ENCODE results near the gene ELF2. TPM values are rescaled to one million over a fixed set of nuclear protein-coding genes. Genes with fewer than 3 reads are reported as not detected.

Gene ELF2
- total RNA-seq, 2 donors from 2014 or later: 47.6 to 53.9 TPM

DNA sequence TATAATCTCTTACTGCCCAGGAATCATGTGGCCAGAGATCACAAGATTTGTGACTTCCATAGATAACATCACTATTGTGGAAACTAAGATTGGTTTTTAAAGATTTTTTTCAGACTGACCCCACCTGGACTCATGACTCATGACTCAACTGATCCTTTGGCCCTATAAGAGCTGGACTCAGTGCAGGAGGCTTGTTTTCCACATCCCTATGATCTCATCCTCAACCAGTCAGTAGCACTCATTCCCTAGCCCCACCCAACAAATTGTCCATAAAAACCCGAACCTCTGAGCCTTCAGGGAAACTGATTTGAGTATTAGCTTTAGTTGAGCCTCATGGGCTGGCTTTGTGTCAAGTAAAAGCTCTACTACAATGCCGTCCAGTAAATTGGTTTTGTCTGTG is 169.4 kb downstream of the ELF2 start:
- no peak overlapping the region for H3K9ac ChIP-seq (ENCODE audit: extremely low read depth, low read length, poor library complexity, severe bottlenecking)
- 83 to 95% methylated on average over 2 of the region's 2 CpGs for WGBS, 2 experiments (ENCODE audit: insufficient coverage in 1 of 2, insufficient read length in 1 of 2)
- H3K36me3 Mint-ChIP-seq (ENCODE audit: low read depth): no peaks in the 10 kb centered on the region

More for the DNA sequence above, 169.4 kb downstream of the ELF2 start:
- H3K4me3 Mint-ChIP-seq: no peak overlapping the region
- no peaks in the 10 kb centered on the region for H3K27me3 Mint-ChIP-seq (ENCODE audit: insufficient read depth)
- H3K27ac Mint-ChIP-seq: no peak overlapping the region
- Histone ChIP-seq H3K36me3 (ENCODE audit: control insufficient read depth, insufficient read depth, low read length) (no peaks in the 10 kb centered on the region), H3K27ac (ENCODE audit: low read depth, low read length) (no peak overlapping the region), H3K27me3 (ENCODE audit: control insufficient read depth, insufficient read depth, low read length, poor library complexity, severe bottlenecking) (no peaks in the 10 kb centered on the region), H3K9me3 (ENCODE audit: control insufficient read depth, low read length) (peaks cover 10% of the 10 kb centered on the region), H3K4me1 (ENCODE audit: control insufficient read depth, insufficient read depth, low read length) (no peaks in the 10 kb centered on the region), H3K4me3 (ENCODE audit: low read length) (no peak overlapping the region)
- peaks cover 12% of the 10 kb centered on the region for H3K9me3 Mint-ChIP-seq
- no peak for DNase-seq
- TF ChIP-seq CTCF (conservative IDR thresholded peaks at IDR 0.05): no peak
- peaks cover 4% of the 10 kb centered on the region for H3K4me1 Mint-ChIP-seq

Other genes starting within 250 kb of the ELF2 start
- 10 to 100 TPM; 11.7 to 22.3 TPM for gene NOCT, start 161.4 kb downstream of the ELF2 start, total RNA-seq
- 1 to 10 TPM in 1 of 2 donors, under 1 TPM in 1; 0.53 to 1.3 TPM for gene MGARP, start 103.0 kb upstream of the ELF2 start, total RNA-seq
- 10 to 100 TPM; 64.7 to 78.9 TPM for gene NAA15, start 124.3 kb upstream of the ELF2 start, total RNA-seq
- 10 to 100 TPM; 54.2 to 64.5 TPM for gene NDUFC1, start 125.3 kb upstream of the ELF2 start, total RNA-seq